Body of pancreas (tissue), 4 donors: ENCODE data around the gene PNPLA7. TPM values are rescaled to one million over a fixed set of nuclear protein-coding genes. Genes with fewer than 3 reads are reported as not detected.
"Not testable (repeated sequence)": the region's sequence is repeated elsewhere in the genome, so short reads cannot be mapped to it uniquely, and the experiment has no call there.

Source experiments
- ATAC-seq: fragments of 150-250 bp; one replicate; pipeline ENCODE4 v1.9.1; 2016
- DNase-seq, 4 donors: peaks; one replicate each; pipeline ENCODE4 v3.0.0-alpha.2; 2019
- H3K27ac ChIP-seq, 4 donors: fragments of 200-600 bp; sonication (generic); 1 replicate in 3 of 4; 2 replicates in 1 of 4; pipeline versions ENCODE4 v1.5.1 to v1.6.1; 2016 to 2019; ENCODE audit warnings: mild to moderate bottlenecking in 1 of 4, mixed read lengths in 1 of 4, moderate library complexity in 1 of 4
- H3K27me3 ChIP-seq, 2 donors: fragments of 200-600 bp; sonication (generic); one replicate each; pipeline ENCODE4 v1.6.0; 2016; ENCODE audit warnings: mild to moderate bottlenecking in 1 of 2
- H3K36me3 ChIP-seq, 2 donors: fragments of 200-600 bp; sonication (generic); replicated peaks in 1 of 2; 2 replicates each; pipeline ENCODE4 v1.5.1; 2016; ENCODE audit warnings: low read depth in 2 of 2; ENCODE audit not compliant: insufficient read depth in 1 of 2
- H3K4me1 ChIP-seq: fragments of 200-600 bp; sonication (generic); one replicate; pipeline ENCODE4 v1.6.0; 2016
- H3K4me3 ChIP-seq, 2 donors: fragments of 200-600 bp; sonication (generic); 1 replicate in 1 of 2; 2 replicates in 1 of 2; pipeline ENCODE4 v1.5.1; 2016 to 2019
- H3K9me3 ChIP-seq, 3 donors: fragments of 200-600 bp; sonication (generic); 1 replicate in 2 of 3; 2 replicates in 1 of 3; pipeline ENCODE4 v1.5.1; 2016
- POLR2A ChIP-seq, 3 donors: fragments of 450-650 bp; IDR thresholded peaks; one replicate each; pipeline ENCODE4 v1.6.1; 2016; ENCODE audit warnings: antibody characterized with exemption in 3 of 3, mild to moderate bottlenecking in 2 of 3
- WGBS, 2 donors: methylation state at CpG; one replicate each; pipeline ENCODE4 v1.1.5; 2017; 5-methylcytosine and 5-hydroxymethylcytosine counted together
- intact Hi-C: fragments of 100-400 bp; cut with DNase I; formaldehyde crosslinking; loops from one replicate; pipeline ENCODE4 v1.15.1; 2023
- total RNA-seq, 2 donors: library from RNA; depleted of rRNA; stranded (reverse); fragments of >200 nt; gene quantifications; one replicate each; pipeline ENCODE4 v1.1.0, GENCODE V29; 2016
- TF ChIP-seq, protein P1 (sequence below), 7 experiments: fragments of 450-650 bp in 4 of 7; fragments of 200-600 bp in 3 of 7; sonication (generic) in 3 of 7; IDR thresholded peaks; one replicate each; pipeline ENCODE4 v1.5.1; 2016 to 2019; ENCODE audit warnings: antibody characterized with exemption in 7 of 7

PNPLA7 gene
- total RNA-seq, 2 donors from 2014 or later: 16.1 to 27.7 TPM

- Histone ChIP-seq H3K9me3 (no peaks in the 10 kb centered on the region), H3K4me3 (no peak overlapping the region), H3K27me3 (no peaks in the 10 kb centered on the region), H3K36me3 (no peaks in the 10 kb centered on the region), H3K27ac (peak overlapping the region in 1 of 4 donors; percentile 25), H3K4me1 (no peaks in the 10 kb centered on the region)
- WGBS, 2 donors: 88 to 92% methylated on average over 23 to 25 of the region's 25 CpGs
- peak in 1 of 4 donors; percentile 68 for DNase-seq
- no peak for TF ChIP-seq POLR2A (IDR thresholded peaks at IDR 0.05)
- TF ChIP-seq, protein P1, sequence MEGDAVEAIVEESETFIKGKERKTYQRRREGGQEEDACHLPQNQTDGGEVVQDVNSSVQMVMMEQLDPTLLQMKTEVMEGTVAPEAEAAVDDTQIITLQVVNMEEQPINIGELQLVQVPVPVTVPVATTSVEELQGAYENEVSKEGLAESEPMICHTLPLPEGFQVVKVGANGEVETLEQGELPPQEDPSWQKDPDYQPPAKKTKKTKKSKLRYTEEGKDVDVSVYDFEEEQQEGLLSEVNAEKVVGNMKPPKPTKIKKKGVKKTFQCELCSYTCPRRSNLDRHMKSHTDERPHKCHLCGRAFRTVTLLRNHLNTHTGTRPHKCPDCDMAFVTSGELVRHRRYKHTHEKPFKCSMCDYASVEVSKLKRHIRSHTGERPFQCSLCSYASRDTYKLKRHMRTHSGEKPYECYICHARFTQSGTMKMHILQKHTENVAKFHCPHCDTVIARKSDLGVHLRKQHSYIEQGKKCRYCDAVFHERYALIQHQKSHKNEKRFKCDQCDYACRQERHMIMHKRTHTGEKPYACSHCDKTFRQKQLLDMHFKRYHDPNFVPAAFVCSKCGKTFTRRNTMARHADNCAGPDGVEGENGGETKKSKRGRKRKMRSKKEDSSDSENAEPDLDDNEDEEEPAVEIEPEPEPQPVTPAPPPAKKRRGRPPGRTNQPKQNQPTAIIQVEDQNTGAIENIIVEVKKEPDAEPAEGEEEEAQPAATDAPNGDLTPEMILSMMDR (IDR thresholded peaks at IDR 0.05): no peak
- intact Hi-C loops: no loop called here
- ATAC-seq: no peak
Measured at GRCh38 chr9:137511758-137512463, 38.3 kb downstream of the PNPLA7 start.

DNA sequence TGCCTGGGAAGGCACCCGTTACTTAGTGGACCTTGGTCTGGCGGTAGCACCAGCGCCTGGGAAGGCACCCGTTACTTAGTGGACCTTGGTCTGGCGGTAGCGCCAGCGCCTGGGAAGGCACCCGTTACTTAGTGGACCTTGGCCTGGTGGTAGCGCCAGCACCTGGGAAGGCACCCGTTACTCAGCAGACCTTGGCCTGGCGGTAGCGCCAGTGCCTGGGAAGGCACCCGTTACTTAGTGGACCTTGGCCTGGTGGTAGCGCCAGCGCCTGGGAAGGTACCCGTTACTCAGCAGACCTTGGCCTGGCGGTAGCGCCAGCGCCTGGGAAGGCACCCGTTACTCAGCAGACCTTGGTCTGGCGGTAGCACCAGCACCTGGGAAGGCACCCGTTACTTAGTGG is 39.1 kb downstream of the PNPLA7 start:
- WGBS, 2 donors: 84 to 88% methylated on average over 1 to 22 of the region's 22 CpGs
- intact Hi-C loops, H3K36me3 ChIP-seq, H3K4me3 ChIP-seq, H3K27me3 ChIP-seq, ATAC-seq, H3K9me3 ChIP-seq, H3K4me1 ChIP-seq, H3K27ac ChIP-seq: not testable (repeated sequence)
- peak in 2 of 4 donors; percentile 29 to 31 for DNase-seq

- ATAC-seq (no peak), DNase-seq (no peak)
- Histone ChIP-seq H3K4me1 (no peaks in the 10 kb centered on the region), H3K27me3 (no peaks in the 10 kb centered on the region), H3K27ac (no peak overlapping the region), H3K36me3 (no peaks in the 10 kb centered on the region), H3K4me3 (no peak overlapping the region), H3K9me3 (no peaks in the 10 kb centered on the region)
- intact Hi-C loops: no loop called here
- 81 to 90% methylated on average over 14 of the region's 14 CpGs for WGBS, 2 donors
- TF ChIP-seq POLR2A (IDR thresholded peaks at IDR 0.05): no peak
- TF ChIP-seq, protein P1 (IDR thresholded peaks at IDR 0.05): no peak
Measured at GRCh38 chr9:137509198-137509597, 41.0 kb downstream of the PNPLA7 start.

GRCh38 chr9:137506702-137507171 is 43.5 kb downstream of the PNPLA7 start:
- H3K4me1 ChIP-seq: no peaks in the 10 kb centered on the region
- H3K4me3 ChIP-seq: no peak overlapping the region
- DNase-seq (no peak), ATAC-seq (peak; percentile 12)
- WGBS, 2 donors: 91 to 95% methylated on average over 8 to 25 of the region's 26 CpGs
- no peaks in the 10 kb centered on the region for H3K27me3 ChIP-seq
- intact Hi-C loops: no loop called here
- no peak for TF ChIP-seq POLR2A (IDR thresholded peaks at IDR 0.05)
- TF ChIP-seq, protein P1 (IDR thresholded peaks at IDR 0.05): no peak
- no peaks in the 10 kb centered on the region for H3K36me3 ChIP-seq
- no peaks in the 10 kb centered on the region for H3K9me3 ChIP-seq
- no peak overlapping the region for H3K27ac ChIP-seq

- H3K4me3 ChIP-seq: no peak overlapping the region
- intact Hi-C loops: no loop called here
- no peaks in the 10 kb centered on the region for H3K4me1 ChIP-seq
- no peaks in the 10 kb centered on the region for H3K9me3 ChIP-seq
- H3K27ac ChIP-seq: no peak overlapping the region
- no peaks in the 10 kb centered on the region for H3K36me3 ChIP-seq
- ATAC-seq (no peak), DNase-seq (no peak)
- TF ChIP-seq, protein P1 (IDR thresholded peaks at IDR 0.05): no peak
- no peak for TF ChIP-seq POLR2A (IDR thresholded peaks at IDR 0.05)
- H3K27me3 ChIP-seq: no peaks in the 10 kb centered on the region
- WGBS, 2 donors: 81 to 85% methylated on average over 4 to 14 of the region's 15 CpGs
Measured at GRCh38 chr9:137506274-137506673, 43.9 kb downstream of the PNPLA7 start.
